ENCODE data around the gene PLEKHG5. TPM values are rescaled to one million over a fixed set of nuclear protein-coding genes. Genes with fewer than 3 reads are reported as not detected.

PLEKHG5 gene
- total and polyA plus RNA-seq, 4 donors: 2.6 to 39.3 (median 7.3) TPM

GRCh38 chr1:6508154-6508815 is 16.8 kb upstream of the PLEKHG5 start:
- Histone ChIP-seq H3K36me3 (ENCODE audit: control insufficient read depth in 1 of 2, insufficient read depth in 2 of 2, low read length in 1 of 2) (no peaks in the 10 kb centered on the region), H3K27me3 (ENCODE audit: control insufficient read depth in 1 of 2, insufficient read depth in 2 of 2, low read length in 1 of 2) (no peaks in the 10 kb centered on the region), H3K4me1 (ENCODE audit: control insufficient read depth in 1 of 2, insufficient read depth in 2 of 2, low read length in 2 of 2) (no peaks in the 10 kb centered on the region), H3K9me3 (ENCODE audit: control insufficient read depth, low read length) (no peaks in the 10 kb centered on the region), H3K27ac (ENCODE audit: low read depth in 1 of 2, low read length in 2 of 2) (no peak overlapping the region), H3K4me3 (ENCODE audit: low read length in 2 of 2) (no peak overlapping the region)
- DNase-seq (no peak), ATAC-seq (ENCODE audit: low FRiP score) (no peak)
- intact Hi-C loops (cut with DNase I): no loop called here
- WGBS, 2 donors: 84 to 87% methylated on average over 18 of the region's 18 CpGs

- ATAC-seq (ENCODE audit: low FRiP score) (no peak), DNase-seq (no peak)
- H3K36me3 ChIP-seq (ENCODE audit: control insufficient read depth in 1 of 2, insufficient read depth in 2 of 2, low read length in 1 of 2): no peaks in the 10 kb centered on the region
- H3K4me1 ChIP-seq (ENCODE audit: control insufficient read depth in 1 of 2, insufficient read depth in 2 of 2, low read length in 2 of 2): no peaks in the 10 kb centered on the region
- H3K9me3 ChIP-seq (ENCODE audit: control insufficient read depth, low read length): no peaks in the 10 kb centered on the region
- WGBS, 2 donors: 12 to 16% methylated on average over 11 to 12 of the region's 12 CpGs
- no peaks in the 10 kb centered on the region for H3K27me3 ChIP-seq (ENCODE audit: control insufficient read depth in 1 of 2, insufficient read depth in 2 of 2, low read length in 1 of 2)
- intact Hi-C loops (cut with DNase I): no loop called here
- H3K4me3 ChIP-seq (ENCODE audit: low read length in 2 of 2): no peak overlapping the region
- H3K27ac ChIP-seq (ENCODE audit: low read depth in 1 of 2, low read length in 2 of 2): no peak overlapping the region
Measured at GRCh38 chr1:6507461-6507911, 16.0 kb upstream of the PLEKHG5 start.

- ATAC-seq (ENCODE audit: low FRiP score) (no peak), DNase-seq (no peak)
- intact Hi-C loops (cut with DNase I): no loop called here
- WGBS, 2 donors: 72% methylated on average over 7 of the region's 7 CpGs
- no peaks in the 10 kb centered on the region for H3K27me3 ChIP-seq (ENCODE audit: control insufficient read depth in 1 of 2, insufficient read depth in 2 of 2, low read length in 1 of 2)
- no peaks in the 10 kb centered on the region for H3K36me3 ChIP-seq (ENCODE audit: control insufficient read depth in 1 of 2, insufficient read depth in 2 of 2, low read length in 1 of 2)
- H3K9me3 ChIP-seq (ENCODE audit: control insufficient read depth, low read length): no peaks in the 10 kb centered on the region
- H3K4me1 ChIP-seq (ENCODE audit: control insufficient read depth in 1 of 2, insufficient read depth in 2 of 2, low read length in 2 of 2): peaks cover 0 to 3% of the 10 kb centered on the region in 2 donors
- H3K4me3 ChIP-seq (ENCODE audit: low read length in 2 of 2): no peak overlapping the region
- no peak overlapping the region for H3K27ac ChIP-seq (ENCODE audit: low read depth in 1 of 2, low read length in 2 of 2)
Measured at GRCh38 chr1:6507037-6507428, 15.6 kb upstream of the PLEKHG5 start.

GRCh38 chr1:6506210-6507036 is 15.0 kb upstream of the PLEKHG5 start:
- ATAC-seq (ENCODE audit: low FRiP score) (no peak), DNase-seq (no peak)
- 84 to 90% methylated on average over 31 of the region's 31 CpGs for WGBS, 2 donors
- H3K9me3 ChIP-seq (ENCODE audit: control insufficient read depth, low read length): no peaks in the 10 kb centered on the region
- intact Hi-C loops (cut with DNase I): no loop called here
- no peak overlapping the region for H3K27ac ChIP-seq (ENCODE audit: low read depth in 1 of 2, low read length in 2 of 2)
- H3K4me1 ChIP-seq (ENCODE audit: control insufficient read depth in 1 of 2, insufficient read depth in 2 of 2, low read length in 2 of 2): peaks cover 2 to 3% of the 10 kb centered on the region in 2 donors
- H3K27me3 ChIP-seq (ENCODE audit: control insufficient read depth in 1 of 2, insufficient read depth in 2 of 2, low read length in 1 of 2): no peaks in the 10 kb centered on the region
- H3K36me3 ChIP-seq (ENCODE audit: control insufficient read depth in 1 of 2, insufficient read depth in 2 of 2, low read length in 1 of 2): no peaks in the 10 kb centered on the region
- no peak overlapping the region for H3K4me3 ChIP-seq (ENCODE audit: low read length in 2 of 2)

DNA sequence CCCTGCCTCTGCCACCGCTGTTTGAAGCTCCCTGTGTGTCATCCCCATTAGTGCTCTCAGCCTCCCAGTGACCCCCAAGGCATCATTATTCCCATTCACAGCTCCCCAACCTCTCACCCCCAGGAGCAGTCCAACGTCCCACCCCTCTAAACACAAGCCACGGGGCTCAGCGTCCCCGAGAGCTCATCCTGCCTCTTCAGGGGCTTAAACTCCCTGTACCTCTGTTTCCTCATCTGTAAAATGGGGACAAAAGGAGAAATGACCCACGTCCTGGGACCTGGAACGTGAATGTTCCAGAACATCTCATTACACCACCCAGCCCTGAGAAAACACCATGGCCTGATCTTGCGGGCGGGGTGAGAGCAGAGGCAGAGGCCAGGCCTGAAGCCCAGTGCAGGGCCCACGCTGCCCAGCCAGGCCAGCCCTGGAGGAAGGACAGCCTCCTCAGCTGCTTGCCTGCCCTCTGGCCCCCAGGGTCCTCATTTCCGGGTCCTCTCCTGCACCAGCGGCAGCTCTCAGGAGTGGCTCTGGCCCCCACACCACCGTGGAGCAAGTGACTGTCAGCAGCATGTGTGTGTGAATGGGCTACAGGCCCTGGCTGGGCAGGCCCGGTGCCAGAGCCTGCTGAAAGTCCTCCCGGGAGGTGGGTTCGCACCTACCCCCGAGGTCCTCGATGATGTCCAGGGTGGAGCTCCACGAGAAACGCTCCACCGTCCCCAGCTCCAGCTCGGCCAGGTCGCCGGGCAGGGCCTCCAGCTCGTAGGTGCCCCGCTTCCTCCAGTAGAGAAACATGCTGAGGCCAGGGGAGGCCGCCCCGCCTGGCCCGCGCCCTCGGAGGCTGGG is 14.1 kb upstream of the PLEKHG5 start:
- no peak for DNase-seq
- Histone ChIP-seq H3K4me1 (ENCODE audit: control insufficient read depth in 1 of 2, insufficient read depth in 2 of 2, low read length in 2 of 2) (peaks cover 3 to 6% of the 10 kb centered on the region in 2 donors), H3K27me3 (ENCODE audit: control insufficient read depth in 1 of 2, insufficient read depth in 2 of 2, low read length in 1 of 2) (no peaks in the 10 kb centered on the region), H3K4me3 (ENCODE audit: low read length in 2 of 2) (no peak overlapping the region), H3K36me3 (ENCODE audit: control insufficient read depth in 1 of 2, insufficient read depth in 2 of 2, low read length in 1 of 2) (no peaks in the 10 kb centered on the region), H3K9me3 (ENCODE audit: control insufficient read depth, low read length) (no peaks in the 10 kb centered on the region), H3K27ac (ENCODE audit: low read depth in 1 of 2, low read length in 2 of 2) (no peak overlapping the region)
- intact Hi-C loops (cut with DNase I): no loop called here
- ATAC-seq (ENCODE audit: low FRiP score): no peak
- 87 to 90% methylated on average over 31 of the region's 31 CpGs for WGBS, 2 donors

GRCh38 chr1:6504887-6505286 is 13.4 kb upstream of the PLEKHG5 start:
- WGBS, 2 donors: 89 to 97% methylated on average over 15 of the region's 15 CpGs
- intact Hi-C loops (cut with DNase I): no loop called here
- Histone ChIP-seq H3K4me1 (ENCODE audit: control insufficient read depth in 1 of 2, insufficient read depth in 2 of 2, low read length in 2 of 2) (peaks cover 3 to 6% of the 10 kb centered on the region in 2 donors), H3K27ac (ENCODE audit: low read depth in 1 of 2, low read length in 2 of 2) (no peak overlapping the region), H3K4me3 (ENCODE audit: low read length in 2 of 2) (no peak overlapping the region), H3K27me3 (ENCODE audit: control insufficient read depth in 1 of 2, insufficient read depth in 2 of 2, low read length in 1 of 2) (no peaks in the 10 kb centered on the region), H3K36me3 (ENCODE audit: control insufficient read depth in 1 of 2, insufficient read depth in 2 of 2, low read length in 1 of 2) (no peaks in the 10 kb centered on the region), H3K9me3 (ENCODE audit: control insufficient read depth, low read length) (no peaks in the 10 kb centered on the region)
- DNase-seq: no peak
- no peak for ATAC-seq (ENCODE audit: low FRiP score)

DNA sequence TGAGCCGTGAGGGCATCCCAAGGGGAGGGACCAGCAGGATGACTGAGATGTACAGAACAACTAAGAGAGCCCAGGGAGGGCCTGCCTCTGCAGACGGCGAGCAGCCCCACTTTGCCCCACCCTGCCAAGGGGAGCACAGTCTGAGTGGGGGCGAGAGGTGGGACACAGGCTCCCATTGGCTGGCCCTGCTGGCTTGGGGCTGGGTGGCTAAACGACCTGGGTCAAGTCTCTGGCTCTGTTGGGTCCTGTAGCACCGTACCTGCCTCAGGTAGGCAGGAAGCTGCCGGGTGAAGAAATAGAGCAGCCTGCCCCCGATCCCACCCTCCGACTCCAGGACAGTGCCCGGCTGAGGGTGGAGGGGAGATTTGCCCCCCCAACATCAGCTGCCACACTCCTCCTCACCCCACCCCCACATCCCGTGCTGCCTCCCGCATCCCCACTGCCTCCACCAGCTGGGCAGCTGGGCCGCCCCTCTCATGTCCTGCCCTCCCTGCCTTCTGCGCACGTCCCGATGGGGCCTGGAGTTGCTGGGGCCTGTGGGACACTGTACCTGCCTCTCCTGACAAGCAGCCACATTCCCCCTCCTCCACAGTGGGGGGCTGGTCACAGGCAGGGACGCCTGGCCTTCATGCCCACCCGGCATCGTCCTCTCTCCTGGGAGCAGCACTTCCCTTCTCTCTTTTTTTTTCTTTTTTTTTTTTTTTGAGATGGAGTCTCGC is 12.6 kb upstream of the PLEKHG5 start:
- WGBS, 2 donors: 87 to 91% methylated on average over 20 of the region's 20 CpGs
- no peak for ATAC-seq (ENCODE audit: low FRiP score)
- H3K36me3 ChIP-seq (ENCODE audit: control insufficient read depth in 1 of 2, insufficient read depth in 2 of 2, low read length in 1 of 2): no peaks in the 10 kb centered on the region
- H3K27me3 ChIP-seq (ENCODE audit: control insufficient read depth in 1 of 2, insufficient read depth in 2 of 2, low read length in 1 of 2): no peaks in the 10 kb centered on the region
- no peak for DNase-seq
- intact Hi-C loops (cut with DNase I): no loop called here
- H3K4me3 ChIP-seq (ENCODE audit: low read length in 2 of 2): no peak overlapping the region
- H3K4me1 ChIP-seq (ENCODE audit: control insufficient read depth in 1 of 2, insufficient read depth in 2 of 2, low read length in 2 of 2): peaks cover 3 to 6% of the 10 kb centered on the region in 2 donors
- no peaks in the 10 kb centered on the region for H3K9me3 ChIP-seq (ENCODE audit: control insufficient read depth, low read length)
- H3K27ac ChIP-seq (ENCODE audit: low read depth in 1 of 2, low read length in 2 of 2): no peak overlapping the region
